NCI-H2107 treated with DMSO at 0.1 percent for 48 hours (cell line): ENCODE data around the gene ABCC12.
"Not testable (repeated sequence)": the region's sequence is repeated elsewhere in the genome, so short reads cannot be mapped to it uniquely, and the experiment has no call there.

Experiments
- DNase-seq: peaks from one replicate; lab custom pipeline; 2025; ENCODE audit not compliant: unreplicated experiment; lab: John Stamatoyannopoulos, UW

Gene ABCC12

DNA sequence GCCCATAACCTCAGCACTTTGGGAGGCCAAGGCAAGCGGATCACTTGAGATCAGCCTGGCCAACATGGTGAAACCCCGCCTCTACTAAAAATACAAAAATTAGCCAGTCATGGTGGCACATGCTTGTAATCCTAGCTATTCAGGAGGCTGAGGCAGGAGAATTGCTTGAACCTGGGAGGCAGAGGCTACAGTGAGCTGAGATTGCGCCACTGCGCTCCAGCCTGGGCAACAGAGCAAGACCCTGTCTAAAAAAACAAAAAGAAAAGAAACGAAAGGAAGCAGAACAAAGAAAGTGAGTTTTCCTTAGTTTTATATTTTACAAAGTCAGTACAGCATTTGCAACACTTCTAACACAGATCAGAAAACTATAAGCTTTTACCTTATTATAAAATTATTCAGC is 10.8 kb upstream of the ABCC12 start:
- not testable (repeated sequence) for DNase-seq

DNA sequence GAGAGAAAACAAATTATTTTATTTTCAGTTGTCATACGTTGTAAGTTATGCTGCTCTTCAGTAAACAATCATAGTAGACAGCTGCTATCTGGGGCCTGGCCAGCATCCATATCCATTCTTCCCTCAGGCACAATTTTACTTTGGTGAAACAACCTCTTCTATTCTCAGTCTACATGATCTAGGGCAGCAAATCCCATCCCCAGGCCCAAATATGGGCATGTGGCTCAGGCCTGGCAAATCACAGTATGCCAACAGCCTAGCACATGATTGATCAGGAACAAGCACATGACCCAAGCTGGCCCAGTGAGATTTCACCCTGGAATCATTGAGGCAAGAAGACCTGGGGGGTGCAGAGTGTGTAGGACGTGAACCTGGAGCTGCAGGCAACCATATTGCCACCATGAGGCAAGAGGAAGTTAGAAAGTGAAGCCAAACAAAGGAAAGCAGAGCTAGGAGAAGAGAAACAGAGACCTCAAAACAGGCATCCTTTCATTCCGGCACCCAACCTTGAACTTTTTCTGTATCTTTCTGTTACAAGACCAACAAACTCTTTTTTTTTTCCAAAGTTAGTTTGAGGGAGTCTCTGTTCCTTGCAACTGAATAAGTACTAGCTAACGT is 10.3 kb upstream of the ABCC12 start:
- no peak for DNase-seq

DNA sequence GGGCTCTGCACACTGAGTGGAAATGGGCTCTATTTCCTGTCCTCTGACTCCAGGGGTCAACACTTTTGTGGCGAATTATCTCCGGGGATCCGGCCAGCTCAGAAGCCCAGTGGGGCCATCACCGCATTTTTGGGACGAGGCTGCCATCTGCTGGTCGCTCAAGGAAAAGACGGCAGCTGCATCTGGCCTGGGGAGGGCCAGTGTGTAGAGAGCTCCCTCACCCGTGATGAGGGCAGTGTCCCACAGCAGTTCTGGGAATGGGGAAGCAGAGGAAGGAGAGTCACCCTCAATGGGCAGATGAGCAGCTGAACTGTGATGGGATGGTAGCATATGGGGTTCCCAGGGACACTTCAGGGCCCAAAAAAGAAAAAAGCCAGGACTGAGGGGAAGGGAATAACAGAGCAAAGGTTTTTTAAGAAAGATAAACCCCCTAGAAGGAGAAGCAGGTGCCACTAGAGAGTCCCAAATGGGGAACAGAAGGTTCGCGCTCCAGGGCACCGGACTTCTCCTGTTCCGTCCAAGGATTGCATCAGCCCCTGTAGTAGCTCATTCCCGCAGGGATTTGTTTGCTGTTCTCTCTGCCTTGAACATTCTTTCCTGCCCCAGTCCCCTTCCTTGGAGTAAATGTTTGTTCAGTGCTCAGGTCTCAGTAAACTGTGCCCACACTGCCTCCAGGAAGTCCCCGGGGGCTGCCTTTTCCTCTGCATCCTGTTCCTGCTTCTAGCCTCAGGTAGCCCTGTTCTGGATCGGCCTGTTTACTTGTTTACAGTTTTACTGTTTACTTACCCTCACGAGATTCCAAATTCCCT is 9.3 kb upstream of the ABCC12 start:
- DNase-seq = no peak

DNA sequence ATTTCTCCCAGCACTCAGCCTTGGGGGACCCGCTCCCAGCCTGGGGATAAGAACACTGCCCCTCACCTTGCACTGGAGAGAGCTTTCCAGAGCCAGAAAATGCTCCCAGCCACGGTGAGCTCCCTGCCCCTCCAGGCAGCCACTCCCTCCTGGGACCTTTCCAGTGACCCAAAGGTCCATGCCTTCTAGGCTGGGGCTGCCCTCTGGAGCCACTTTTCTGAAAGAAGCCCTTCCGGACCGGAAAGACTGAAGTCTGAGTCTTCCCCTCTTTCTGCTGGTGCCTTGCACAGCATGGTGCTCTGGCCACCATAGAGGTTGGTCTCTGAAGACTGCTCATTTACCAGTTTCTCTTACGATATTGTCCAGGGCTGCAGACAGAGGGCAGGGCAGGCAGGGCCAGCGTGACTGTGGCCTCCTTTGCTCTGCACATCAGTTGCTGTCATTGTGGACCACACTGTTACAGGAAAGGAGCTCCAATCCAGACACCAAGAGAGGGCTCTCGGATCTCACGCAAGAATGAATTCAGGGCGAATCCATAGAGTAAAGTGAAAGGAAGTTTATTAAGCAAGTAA is 7.1 kb upstream of the ABCC12 start:
- DNase-seq = no peak

DNA sequence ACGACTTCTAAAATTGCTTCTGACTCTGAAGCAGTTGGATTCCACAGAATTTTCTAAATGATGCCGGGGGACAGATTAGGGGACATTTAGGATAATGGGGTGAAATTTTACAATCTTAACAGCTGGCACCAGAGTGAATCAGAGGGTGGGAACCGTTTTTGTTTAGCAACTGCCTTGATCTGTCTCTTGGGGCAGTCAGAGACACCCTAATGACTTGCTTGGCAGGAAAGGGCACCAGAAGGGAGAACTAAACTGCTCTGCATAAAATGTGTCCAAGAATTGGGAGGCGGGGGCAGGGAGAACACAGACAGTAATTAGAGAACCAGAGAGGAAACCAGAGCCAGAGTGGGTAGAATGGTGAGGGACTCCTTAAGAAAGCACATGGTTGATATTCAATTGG is 6.1 kb upstream of the ABCC12 start:
- no peak for DNase-seq

DNA sequence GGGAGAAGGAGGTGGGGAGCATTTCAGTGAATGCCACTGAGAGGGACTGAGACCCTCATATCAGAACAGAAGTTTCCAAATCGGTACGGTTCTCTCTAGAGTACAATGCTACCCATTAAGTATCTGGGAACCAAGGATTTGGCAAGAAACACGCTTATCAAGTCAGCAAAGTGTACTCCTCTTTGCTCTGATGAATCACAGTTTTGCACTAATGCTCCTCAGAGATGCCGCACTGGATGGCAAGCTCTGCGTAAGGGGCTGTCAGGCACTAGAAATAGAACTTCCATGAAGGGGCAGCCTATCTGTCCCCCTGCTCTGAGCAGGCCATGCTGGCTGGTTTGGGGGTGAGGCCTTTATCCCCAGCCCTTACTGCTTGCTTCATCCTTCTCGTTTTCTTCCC is 4.8 kb upstream of the ABCC12 start:
- no peak for DNase-seq

DNA sequence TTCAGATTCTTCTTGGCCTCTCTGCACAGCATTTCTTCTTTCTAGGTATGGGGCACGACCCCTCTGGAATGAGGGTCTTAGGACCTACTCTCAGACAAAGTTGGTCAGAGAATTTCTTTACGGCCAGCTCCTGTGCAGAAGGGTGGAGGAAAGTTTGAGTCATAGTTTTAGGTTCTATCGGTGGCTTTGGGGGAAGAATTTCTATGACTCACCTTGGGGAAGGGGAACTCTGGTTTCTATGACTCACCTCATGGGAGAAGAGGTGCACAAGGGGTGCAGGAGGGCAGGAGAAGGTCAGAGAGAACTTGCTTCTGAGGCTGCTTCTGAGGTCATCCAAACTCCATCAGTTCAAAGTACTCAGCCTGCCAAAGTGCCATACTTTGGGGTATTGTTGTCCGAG is 2.5 kb upstream of the ABCC12 start:
- no peak for DNase-seq

DNA sequence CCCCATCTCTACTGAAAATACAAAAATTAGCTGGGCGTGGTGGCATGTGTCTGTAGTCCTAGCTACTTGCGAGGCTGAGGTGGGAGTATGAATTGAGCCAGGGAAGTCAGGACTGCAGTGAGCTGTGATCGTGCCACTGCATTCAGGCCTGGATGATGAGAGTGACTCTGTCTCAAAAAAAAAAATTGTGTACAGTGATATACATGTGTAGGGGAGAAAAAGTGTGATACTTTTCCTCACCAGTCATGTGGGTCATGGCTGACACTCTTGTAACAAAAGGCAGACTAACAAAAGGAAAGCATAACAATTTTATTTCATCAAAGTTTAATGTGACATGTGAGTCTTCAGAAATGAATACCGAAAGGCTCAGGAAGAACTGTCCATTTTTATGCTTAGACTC is 2.0 kb upstream of the ABCC12 start:
- no peak for DNase-seq

DNA sequence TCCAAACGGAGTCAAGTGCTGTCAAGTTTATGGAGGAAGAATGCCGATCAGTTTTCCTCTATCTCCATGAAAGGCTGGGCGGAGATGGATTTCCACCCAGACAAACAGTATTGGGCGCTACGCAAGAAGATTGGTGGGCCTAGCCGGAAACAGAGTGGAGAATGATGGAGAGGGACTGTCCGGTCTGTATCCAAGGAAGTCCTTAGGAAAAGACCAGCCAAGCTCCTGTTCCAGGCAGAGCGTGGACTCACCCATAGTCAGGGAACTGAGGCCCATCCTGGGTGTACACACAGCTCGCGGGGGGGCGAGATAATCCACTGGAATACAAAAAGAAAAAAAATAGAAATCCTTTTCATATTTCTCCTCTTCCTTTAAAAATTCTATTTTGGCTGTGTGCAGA is 1.5 kb upstream of the ABCC12 start:
- no peak for DNase-seq

DNA sequence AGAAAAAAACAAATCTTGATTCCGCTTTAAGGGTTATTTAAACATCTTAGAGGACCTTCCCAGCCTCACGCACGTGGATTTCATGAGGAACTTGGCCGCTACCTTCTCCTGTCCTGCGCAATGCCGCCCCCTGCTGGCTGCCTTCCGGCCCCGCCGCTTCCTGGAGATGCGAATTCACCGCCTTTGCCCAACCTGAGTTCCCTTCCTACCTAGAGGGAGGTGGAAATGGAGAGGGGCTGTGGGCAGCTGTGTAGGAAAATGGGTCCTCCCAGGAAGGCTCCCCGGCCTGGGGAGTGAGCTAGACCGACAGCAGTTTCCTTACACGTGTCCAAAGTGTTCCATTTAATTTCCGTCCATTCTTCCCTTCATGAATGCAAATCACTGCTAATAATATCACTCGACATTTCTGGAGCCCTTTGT is 1.0 kb upstream of the ABCC12 start:
- DNase-seq = peak; percentile 27

DNA sequence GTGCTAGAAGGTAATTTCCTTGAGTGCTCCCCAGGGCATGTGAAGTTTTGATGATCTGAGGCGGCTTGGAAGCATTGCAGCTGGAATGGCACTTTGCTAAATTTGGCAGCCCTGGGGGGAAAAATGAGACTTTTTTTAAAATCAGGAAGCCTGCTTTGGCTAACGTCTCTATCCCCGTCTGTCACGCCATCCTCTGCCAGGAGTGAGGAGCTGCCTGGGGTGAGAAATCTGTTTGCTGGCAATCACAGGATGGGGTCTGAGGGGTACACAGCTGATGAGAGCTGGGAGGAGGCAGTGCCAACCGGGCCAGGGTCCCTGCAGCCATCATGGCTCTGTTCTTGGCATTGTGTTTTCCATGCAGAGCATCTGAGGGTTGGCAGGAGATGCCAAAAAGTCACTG is 2.0 kb downstream of the ABCC12 start:
- no peak for DNase-seq

DNA sequence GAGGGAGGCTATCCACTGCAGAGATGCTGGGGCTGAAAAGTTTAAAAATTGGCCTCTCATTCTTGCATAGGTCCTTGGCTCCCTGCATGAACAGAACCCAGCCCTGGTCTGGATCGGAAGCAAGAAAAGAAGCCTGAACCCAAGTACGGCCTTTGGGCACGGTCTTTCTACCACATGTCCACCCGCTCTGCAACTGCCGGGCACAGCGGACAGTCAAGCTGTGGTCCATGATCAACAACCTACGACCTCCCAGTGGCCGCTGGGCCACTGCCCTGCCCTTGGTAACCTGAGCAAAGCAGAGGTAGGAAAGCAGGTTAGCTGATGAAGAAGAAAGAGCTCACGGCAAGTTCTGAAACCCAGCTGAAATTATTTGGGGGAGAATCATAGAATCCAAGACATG is 3.6 kb downstream of the ABCC12 start:
- no peak for DNase-seq

DNA sequence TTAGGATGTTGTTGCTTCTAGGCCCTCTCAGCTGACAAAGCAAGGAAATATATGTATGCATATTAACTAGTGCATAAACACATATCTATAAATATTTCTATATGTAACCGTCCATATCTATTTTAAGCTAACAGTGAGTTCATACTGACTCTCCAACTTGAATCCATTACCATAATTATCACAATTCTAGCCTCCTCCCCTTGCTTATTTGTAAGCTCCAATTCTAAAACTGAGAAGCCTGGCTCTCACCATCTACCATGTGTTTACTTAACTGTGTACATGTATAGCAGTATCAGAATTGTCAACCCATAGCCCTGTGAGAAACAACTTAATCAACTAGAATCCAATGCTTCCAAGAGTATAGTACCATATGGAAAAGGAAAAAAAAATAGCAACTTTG is 5.1 kb downstream of the ABCC12 start:
- no peak for DNase-seq

DNA sequence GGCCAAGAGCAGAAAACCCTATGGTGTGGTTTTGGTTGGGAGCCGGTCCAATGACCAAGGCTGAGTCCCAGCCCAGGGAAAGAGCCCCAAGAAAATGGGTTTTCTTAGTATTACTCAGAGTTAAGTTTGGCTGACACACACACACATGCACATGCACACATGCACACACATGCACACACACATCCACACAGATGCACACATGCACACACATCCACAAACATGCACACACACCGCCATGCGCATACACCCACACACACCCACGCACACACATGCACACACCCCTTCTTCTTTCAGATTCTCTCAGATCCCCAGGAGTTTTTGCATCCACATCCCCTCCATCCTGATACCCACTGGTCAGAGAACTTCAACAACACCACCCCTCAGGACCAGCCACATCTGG is 9.1 kb downstream of the ABCC12 start:
- no peak for DNase-seq

DNA sequence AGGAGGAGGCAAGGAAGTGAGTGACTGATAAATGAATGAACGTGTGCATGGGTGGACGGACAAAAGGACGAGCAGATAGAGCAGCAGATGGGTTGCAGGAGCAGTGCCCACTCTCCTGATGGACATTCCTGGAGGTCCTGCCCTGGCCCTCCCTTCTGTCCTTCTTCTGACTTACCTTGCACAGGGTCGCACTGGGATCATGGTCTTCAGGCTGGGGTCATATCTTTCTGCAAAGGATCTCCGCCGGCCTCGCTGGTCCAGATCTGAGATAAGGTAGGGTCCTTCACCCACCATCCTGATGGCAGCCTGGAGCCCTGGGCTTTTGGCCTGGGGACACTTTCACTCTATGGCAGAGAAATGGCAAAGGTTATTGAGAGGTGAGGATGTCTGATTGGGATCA is 9.7 kb downstream of the ABCC12 start:
- no peak for DNase-seq

DNA sequence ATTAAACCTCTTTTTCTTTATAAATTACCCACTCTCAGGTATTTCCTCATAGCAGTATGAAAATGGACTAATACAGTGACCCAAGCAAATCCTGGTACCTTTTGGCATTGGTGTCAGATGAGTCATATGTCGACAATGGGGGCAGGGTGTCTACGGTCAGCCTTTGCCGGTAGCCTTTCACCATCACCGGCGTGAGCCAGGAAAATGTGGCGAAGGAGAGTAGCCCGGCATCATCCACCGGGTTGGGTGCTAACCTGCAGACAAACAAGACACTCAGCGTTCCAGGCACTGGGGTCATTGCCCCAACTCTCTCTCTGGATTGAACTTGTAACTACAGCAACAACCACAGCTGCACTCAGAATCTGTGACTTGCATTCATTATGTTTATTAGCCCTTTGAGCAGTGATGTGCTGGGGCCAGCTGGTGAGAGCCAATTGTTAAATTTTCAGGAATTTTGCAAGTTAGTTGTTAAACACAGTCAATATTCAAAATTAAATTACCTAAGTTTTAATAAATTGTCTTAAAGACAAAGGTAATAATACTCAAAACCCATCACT is 11.9 kb downstream of the ABCC12 start:
- no peak for DNase-seq

DNA sequence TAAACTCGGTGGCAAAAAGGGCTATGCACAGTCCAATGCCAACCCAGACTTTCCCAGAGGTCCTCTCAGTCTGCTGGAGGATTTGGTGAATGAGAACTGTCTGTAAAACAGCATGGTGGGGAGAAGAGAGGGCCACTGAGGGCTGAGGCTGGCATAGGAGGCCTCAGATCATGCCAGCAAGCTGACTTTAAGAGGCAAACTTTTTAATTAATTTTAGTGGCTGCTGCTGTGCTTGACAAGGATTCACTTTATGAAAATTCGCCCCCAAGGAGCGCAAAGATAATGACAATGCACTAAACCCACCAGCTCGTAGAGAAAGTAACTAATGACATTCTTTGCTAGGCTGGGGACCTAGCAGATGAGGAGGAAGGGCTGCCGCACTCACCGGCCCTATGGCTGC is 15.0 kb downstream of the ABCC12 start:
- no peak for DNase-seq

DNA sequence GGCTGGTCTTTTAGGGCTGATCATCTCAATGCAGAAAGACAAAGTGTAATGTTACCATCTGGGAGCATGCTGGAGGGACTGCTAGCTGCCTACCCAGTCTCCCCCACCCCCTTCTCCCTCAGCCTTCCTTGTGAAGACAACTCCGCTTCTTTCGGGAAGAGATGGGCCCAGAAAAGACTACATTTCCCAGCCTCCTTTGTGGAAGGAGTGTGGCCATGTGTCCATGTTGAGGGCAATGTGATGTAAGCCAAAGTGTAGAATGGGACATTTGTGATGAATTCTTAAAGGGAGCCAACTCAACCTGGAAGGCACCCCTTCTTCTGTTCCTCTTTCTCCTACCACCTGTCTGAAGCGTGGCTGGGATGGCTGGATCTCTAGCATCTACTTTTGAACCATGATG is 16.3 kb downstream of the ABCC12 start:
- DNase-seq = no peak

DNA sequence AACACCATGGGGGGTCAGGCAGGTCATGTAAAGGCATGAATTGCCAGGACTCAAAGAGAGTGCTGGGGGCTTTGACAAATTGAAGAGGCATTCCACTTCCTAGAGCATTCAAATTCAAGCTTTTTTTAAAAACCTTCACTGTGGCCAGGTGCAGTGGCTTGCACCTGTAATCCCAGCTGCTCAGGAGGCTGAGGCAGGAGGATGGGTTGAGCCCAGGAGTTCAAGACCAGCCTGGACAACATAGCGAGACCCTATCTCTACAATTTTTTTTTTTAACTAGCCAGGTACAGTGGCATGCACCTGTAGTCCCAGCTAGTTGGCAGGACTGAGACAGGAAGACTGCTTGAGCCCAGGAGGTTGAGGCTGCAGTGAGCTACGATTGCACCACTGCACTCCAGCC is 17.2 kb downstream of the ABCC12 start:
- DNase-seq = no peak

DNA sequence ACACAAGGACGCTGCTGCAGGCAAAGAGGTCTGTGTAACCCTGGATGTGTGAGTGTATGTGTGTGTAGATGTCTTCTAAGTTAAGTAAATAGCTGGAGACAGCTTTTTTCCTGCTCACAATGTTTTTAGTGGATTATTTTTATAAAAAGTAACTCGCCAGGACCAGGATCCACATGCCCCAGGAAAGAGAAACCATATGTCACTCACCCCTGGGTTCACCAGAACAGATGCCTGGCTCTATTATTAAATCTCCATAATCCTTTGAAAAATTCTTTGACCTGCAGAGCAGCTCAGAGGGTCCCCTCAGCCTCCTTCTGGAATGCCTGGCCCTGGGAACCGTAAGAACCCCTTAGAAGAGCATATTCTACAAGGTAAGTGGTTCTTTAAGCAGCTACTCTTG is 18.0 kb downstream of the ABCC12 start:
- DNase-seq = no peak

DNA sequence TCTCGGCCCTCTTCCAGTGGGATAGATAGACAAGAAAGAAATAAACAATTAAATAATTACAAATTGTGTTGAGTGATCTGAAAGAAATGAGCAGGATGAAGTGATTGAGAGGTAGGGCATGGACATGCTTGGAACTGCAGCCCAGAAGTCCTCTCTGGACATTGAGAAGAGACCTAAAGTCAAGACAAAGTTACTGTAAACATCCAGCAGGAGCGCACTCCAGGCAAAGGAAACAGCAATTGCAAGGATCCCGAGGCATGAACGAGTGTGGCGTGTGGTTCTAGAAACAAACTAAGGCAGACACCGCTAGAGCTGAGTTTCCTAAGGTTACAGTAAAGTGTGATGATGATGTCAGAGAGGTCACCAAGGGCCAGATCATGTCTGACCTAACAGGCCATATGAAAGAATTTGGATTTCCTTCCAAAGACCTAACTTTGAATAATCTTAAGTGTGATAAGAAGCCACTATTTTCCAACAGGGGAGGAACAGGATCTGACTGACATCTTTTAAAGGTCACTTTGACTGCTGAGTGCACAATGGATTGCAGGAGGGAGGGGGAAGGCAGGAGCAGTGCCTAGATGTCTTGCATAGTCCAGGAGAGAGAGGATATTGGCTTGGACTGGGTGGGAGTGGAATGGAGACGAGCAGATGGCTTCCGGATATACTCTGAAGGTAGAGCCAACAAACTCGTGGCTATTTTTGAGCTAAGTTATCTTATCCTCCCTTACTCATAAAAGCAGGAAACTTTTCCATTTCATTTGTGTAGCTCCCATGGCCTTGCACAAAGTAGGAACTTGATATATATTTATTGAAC is 19.0 kb downstream of the ABCC12 start:
- DNase-seq = no peak
